Omental fat pad (tissue), 4 donors: Measurements from ENCODE around the gene ODAD4. TPM values are rescaled to one million over a fixed set of nuclear protein-coding genes. Genes with fewer than 3 reads are reported as not detected.

Experiments used
- ATAC-seq: fragments of 150-250 bp; one replicate; pipeline ENCODE4 v1.9.1; 2016; ENCODE audit warnings: mild to moderate bottlenecking, moderate library complexity; ENCODE audit not compliant: low FRiP score
- DNase-seq: peaks from one replicate; pipeline ENCODE4 v3.0.0-alpha.2; 2019; ENCODE audit warnings: low spot score
- total RNA-seq, 4 donors: library from RNA; depleted of rRNA; stranded (reverse); fragments of >200 nt; gene quantifications; one replicate each; pipeline ENCODE4 v1.1.0, GENCODE V29; 2016
- TF ChIP-seq, protein P1 (sequence below), 3 donors: fragments of 450-650 bp; IDR thresholded peaks; one replicate each; pipeline ENCODE4 v1.5.1; 2016 to 2017; ENCODE audit warnings: antibody characterized with exemption in 3 of 3, mild to moderate bottlenecking in 3 of 3, moderate library complexity in 2 of 3

Gene ODAD4
- total RNA-seq, 4 donors from 2014 or later: 0.19 to 0.96 (median 0.49) TPM

- DNase-seq: no peak
- TF ChIP-seq, protein P1, sequence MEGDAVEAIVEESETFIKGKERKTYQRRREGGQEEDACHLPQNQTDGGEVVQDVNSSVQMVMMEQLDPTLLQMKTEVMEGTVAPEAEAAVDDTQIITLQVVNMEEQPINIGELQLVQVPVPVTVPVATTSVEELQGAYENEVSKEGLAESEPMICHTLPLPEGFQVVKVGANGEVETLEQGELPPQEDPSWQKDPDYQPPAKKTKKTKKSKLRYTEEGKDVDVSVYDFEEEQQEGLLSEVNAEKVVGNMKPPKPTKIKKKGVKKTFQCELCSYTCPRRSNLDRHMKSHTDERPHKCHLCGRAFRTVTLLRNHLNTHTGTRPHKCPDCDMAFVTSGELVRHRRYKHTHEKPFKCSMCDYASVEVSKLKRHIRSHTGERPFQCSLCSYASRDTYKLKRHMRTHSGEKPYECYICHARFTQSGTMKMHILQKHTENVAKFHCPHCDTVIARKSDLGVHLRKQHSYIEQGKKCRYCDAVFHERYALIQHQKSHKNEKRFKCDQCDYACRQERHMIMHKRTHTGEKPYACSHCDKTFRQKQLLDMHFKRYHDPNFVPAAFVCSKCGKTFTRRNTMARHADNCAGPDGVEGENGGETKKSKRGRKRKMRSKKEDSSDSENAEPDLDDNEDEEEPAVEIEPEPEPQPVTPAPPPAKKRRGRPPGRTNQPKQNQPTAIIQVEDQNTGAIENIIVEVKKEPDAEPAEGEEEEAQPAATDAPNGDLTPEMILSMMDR (IDR thresholded peaks at IDR 0.05): no peak
- ATAC-seq: no peak
These were observed 42.4 kb downstream of the ODAD4 start for GRCh38 chr17:41972571-41973407.

DNA sequence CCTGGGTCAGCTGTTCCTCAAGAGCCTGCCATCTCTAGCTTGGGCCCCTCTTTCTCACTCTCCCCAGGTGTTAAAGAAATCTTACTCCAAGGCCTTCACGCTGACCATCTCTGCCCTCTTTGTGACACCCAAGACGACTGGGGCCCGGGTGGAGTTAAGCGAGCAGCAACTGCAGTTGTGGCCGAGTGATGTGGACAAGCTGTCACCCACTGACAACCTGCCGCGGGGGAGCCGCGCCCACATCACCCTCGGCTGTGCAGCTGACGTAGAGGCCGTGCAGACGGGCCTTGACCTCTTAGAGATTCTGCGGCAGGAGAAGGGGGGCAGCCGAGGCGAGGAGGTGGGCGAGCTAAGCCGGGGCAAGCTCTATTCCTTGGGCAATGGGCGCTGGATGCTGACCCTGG, 43.0 kb downstream of the ODAD4 start:
- TF ChIP-seq, protein P1 (IDR thresholded peaks at IDR 0.05): no peak
- ATAC-seq (no peak), DNase-seq (no peak)

GRCh38 chr17:41974031-41974430, 43.6 kb downstream of the ODAD4 start:
- TF ChIP-seq, protein P1 (IDR thresholded peaks at IDR 0.05): no peak
- DNase-seq (no peak), ATAC-seq (no peak)

DNA sequence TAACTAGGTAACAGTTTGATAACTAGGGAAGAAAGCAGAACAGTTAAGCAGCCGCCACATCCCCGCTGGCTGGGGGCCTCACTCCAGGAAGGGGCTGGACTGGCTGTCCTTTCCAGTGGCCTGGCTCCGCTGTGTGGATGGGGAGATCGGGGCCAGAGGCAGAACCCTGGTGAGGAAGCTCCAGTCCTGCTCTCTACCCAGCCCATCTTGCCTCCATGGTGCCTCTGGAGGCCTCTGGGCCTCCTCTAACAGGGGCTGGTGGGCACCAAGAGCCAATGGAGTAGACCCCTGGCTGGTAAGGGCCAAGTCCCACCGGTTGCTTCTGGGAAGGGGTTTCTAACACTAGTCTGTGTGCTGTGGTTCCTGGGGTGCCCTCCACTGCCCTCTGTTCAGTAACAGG, 44.2 kb downstream of the ODAD4 start:
- DNase-seq: no peak
- no peak for ATAC-seq
- TF ChIP-seq, protein P1 (IDR thresholded peaks at IDR 0.05): no peak

DNA sequence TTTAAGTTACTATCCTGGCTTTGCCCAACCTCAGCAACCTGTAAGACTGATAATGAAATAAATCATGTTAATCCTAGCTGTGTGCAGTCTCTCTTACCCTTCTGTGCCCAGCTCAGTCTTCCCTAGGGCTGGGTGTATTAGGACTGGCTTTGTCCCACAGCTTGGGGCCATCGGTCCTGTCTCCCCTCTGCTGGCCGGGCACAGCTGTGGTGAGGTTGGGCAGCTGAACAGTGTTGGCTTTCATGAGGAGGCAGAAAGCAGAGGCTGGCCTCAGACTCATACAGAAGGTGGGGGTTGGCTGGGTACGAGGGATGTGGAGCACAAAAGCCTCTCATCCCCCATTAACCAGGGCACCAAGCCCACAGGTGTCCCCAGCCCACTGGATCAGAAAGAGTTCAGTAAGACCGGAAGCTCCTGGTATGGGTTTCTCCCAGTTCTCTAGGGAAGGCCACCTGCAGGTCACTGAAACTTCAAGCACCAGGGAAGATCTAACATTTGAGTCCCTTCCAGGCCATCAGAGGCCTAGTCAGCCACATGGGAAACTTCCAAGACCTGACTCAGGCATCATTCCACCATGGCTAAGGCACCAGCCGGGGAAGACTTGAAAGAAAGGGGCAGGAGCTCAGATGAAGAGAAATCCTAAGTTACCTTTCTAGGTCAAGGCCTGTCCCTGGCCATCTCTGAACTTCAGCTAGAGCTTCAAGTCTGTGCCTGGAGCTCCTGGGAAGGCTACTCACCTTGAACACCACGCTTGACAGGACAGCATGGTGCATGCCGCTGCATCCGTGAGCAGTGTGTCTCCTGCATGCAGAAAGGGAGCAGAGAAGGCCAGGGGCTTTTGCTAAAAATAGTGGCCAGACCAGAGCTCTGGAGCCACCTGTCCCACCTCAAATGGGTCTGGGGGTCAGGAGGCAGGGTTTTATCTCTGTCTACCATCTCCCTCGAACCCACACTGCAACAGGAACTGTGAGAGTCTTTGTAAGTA, 45.0 kb downstream of the ODAD4 start:
- no peak for ATAC-seq
- no peak for DNase-seq
- TF ChIP-seq, protein P1 (IDR thresholded peaks at IDR 0.05): no peak

GRCh38 chr17:41976142-41976768, 45.8 kb downstream of the ODAD4 start:
- DNase-seq: no peak
- TF ChIP-seq, protein P1 (IDR thresholded peaks at IDR 0.05): no peak
- ATAC-seq: peak; percentile 74
